Spleen (tissue), 11 donors: ENCODE results near the gene VPS9D1. TPM values are rescaled to one million over a fixed set of nuclear protein-coding genes. Genes with fewer than 3 reads are reported as not detected.

Experiments used
- DNase-seq: peaks from one replicate; pipeline ENCODE4 v3.0.0-alpha.2; 2020
- H3K27ac ChIP-seq, 8 donors: fragments of 200-600 bp; sonication (generic) in 7 of 8; 1 replicate in 4 of 8; 2 replicates in 4 of 8; pipeline versions ENCODE4 v1.5.0 to v1.8.0; 2016 to 2021; ENCODE audit warnings: inconsistent platforms in 4 of 8, mild to moderate bottlenecking in 4 of 8, moderate library complexity in 1 of 8
- H3K27me3 ChIP-seq, 7 donors: fragments of 200-600 bp; sonication (generic) in 6 of 7; replicated peaks in 1 of 7; 1 replicate in 4 of 7; 2 replicates in 3 of 7; pipeline versions ENCODE4 v1.5.0 to v1.8.0; 2016 to 2021; ENCODE audit warnings: inconsistent platforms in 3 of 7, mild to moderate bottlenecking in 1 of 7
- H3K36me3 ChIP-seq, 6 donors: fragments of 200-600 bp; sonication (generic) in 5 of 6; 1 replicate in 4 of 6; 2 replicates in 2 of 6; pipeline versions ENCODE4 v1.5.0 to v1.8.0; 2016 to 2021; ENCODE audit warnings: inconsistent platforms in 2 of 6
- H3K4me1 ChIP-seq, 6 donors: fragments of 200-600 bp; sonication (generic) in 5 of 6; 1 replicate in 3 of 6; 2 replicates in 3 of 6; pipeline versions ENCODE4 v1.5.0 to v1.8.0; 2016 to 2021; ENCODE audit warnings: inconsistent platforms in 3 of 6
- H3K4me3 ChIP-seq, 8 donors: fragments of 200-600 bp; sonication (generic) in 7 of 8; 1 replicate in 4 of 8; 2 replicates in 4 of 8; pipeline versions ENCODE4 v1.5.0 to v1.8.0; 2016 to 2021; ENCODE audit warnings: inconsistent platforms in 4 of 8, mild to moderate bottlenecking in 4 of 8, moderate library complexity in 2 of 8
- H3K9me3 ChIP-seq, 8 donors: fragments of 200-600 bp; sonication (generic) in 7 of 8; 1 replicate in 4 of 8; 2 replicates in 4 of 8; pipeline versions ENCODE4 v1.5.0 to v1.8.0; 2016 to 2021; ENCODE audit warnings: inconsistent platforms in 4 of 8
- POLR2A ChIP-seq, 3 donors: fragments of 450-650 bp; IDR thresholded peaks; one replicate each; pipeline ENCODE4 v1.5.1; 2017; ENCODE audit warnings: antibody characterized with exemption in 3 of 3, mild to moderate bottlenecking in 1 of 3
- POLR2AphosphoS5 ChIP-seq, 3 donors: sonication (generic); formaldehyde crosslinking; IDR thresholded peaks; one replicate each; pipeline ENCODE4 v1.5.1; 2017; ENCODE audit warnings: antibody characterized with exemption in 3 of 3
- WGBS, 5 donors: extraction: QIAGEN DNeasy Blood & Tissue Kit in 3 of 5; methylation state at CpG; one replicate each; pipeline versions ENCODE4 v1.1.5 to v1.1.7; 2013 to 2018; 5-methylcytosine and 5-hydroxymethylcytosine counted together
- intact Hi-C: fragments of 100-400 bp; cut with DNase I; formaldehyde crosslinking; loops from one replicate; pipeline ENCODE4 v1.15.0; 2023; ENCODE audit warnings: low total_unique reads
- polyA plus RNA-seq, 3 donors: library from polyadenylated mRNA; stranded (reverse); fragments of 200-250 nt; gene quantifications; one replicate each; pipeline ENCODE4 v1.2.1, GENCODE V29; 2013
- total RNA-seq, 7 donors: library from RNA; depleted of rRNA in 3 of 7; stranded (reverse); fragments of >200 nt in 3 of 7; fragmentation: NEBNext Ultra II Directional in 4 of 7; extraction: Animal tissue kit (Norgen Biotek cat#: 25700) in 4 of 7; gene quantifications; one replicate each; pipeline versions ENCODE4 v1.1.0 to v1.2.1, GENCODE V29; 2016 to 2021
- TF ChIP-seq, protein P1 (sequence below), 11 experiments: fragments of 200-600 bp in 7 of 11; fragments of 450-650 bp in 4 of 11; sonication (generic) in 4 of 11; IDR thresholded peaks in 8 of 11; conservative IDR thresholded peaks in 3 of 11; 1 replicate in 7 of 11; 2 replicates in 4 of 11; pipeline versions ENCODE4 v1.4.0 to v1.8.0; 2016 to 2021; ENCODE audit warnings: antibody characterized with exemption in 11 of 11, inconsistent platforms in 4 of 11, mild to moderate bottlenecking in 1 of 11
- donor health status: healthy with polysubstance abuse.
- donor health status: DM: no; HTN: no; CAD: no; lungs with moderate emphysema.
- donor health status: DM: no; HTN: no; CAD: no.
- donor health status: Bipolar disorder and iron deficiency.
- donor health status: healthy.
- donor health status: DM: no; HTN: no; CAD: no.
- donor health status: DM: yes; HTN: yes; CAD: no.

The VPS9D1 gene
- total and polyA plus RNA-seq, 10 donors = 6.0 to 37.2 (median 19.3) TPM

DNA sequence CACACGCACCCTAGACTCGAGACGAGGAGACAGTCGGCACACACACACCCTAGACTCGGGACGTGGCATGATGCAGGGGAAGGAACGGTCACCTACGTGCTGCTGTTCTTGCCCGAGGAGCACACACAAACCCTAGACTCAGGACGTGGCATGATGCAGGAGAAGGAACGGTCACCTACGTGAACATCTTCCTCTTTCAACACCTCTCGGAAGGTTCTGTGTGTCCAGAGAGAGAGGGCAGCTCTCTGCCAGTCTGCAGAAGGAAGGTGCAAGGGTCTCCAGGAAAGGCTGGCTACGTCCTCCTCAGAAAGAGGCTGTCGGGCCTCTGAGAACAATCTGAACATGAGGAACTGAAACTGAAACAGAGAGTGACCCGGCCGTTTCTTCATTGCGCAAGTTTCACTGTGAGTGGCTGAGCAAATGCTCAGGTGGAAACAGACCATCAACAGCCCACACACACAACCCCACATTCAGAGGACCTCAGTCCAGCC lies 44.1 kb upstream of the VPS9D1 start:
- peak; percentile 88 for DNase-seq
- Histone ChIP-seq H3K4me1 (peaks cover 18 to 65% (median 54%) of the 10 kb centered on the region in 6 donors), H3K9me3 (no peaks in the 10 kb centered on the region), H3K27ac (peak overlapping the region; percentile 53 to 93 (median 88)), H3K27me3 (no peaks in the 10 kb centered on the region), H3K4me3 (peak overlapping the region in 7 of 8 donors; percentile 21 to 70 (median 34)), H3K36me3 (peaks cover 0 to 30% (median 0%) of the 10 kb centered on the region in 6 donors)
- intact Hi-C loops = no loop called here
- peak in 2 of 3 donors; percentile 52 to 65 for TF ChIP-seq POLR2A (IDR thresholded peaks at IDR 0.05)
- TF ChIP-seq, protein P1, sequence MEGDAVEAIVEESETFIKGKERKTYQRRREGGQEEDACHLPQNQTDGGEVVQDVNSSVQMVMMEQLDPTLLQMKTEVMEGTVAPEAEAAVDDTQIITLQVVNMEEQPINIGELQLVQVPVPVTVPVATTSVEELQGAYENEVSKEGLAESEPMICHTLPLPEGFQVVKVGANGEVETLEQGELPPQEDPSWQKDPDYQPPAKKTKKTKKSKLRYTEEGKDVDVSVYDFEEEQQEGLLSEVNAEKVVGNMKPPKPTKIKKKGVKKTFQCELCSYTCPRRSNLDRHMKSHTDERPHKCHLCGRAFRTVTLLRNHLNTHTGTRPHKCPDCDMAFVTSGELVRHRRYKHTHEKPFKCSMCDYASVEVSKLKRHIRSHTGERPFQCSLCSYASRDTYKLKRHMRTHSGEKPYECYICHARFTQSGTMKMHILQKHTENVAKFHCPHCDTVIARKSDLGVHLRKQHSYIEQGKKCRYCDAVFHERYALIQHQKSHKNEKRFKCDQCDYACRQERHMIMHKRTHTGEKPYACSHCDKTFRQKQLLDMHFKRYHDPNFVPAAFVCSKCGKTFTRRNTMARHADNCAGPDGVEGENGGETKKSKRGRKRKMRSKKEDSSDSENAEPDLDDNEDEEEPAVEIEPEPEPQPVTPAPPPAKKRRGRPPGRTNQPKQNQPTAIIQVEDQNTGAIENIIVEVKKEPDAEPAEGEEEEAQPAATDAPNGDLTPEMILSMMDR (IDR thresholded peaks at IDR 0.05 in 8 of 11, conservative IDR thresholded peaks at IDR 0.05 in 3 of 11) = no peak
- TF ChIP-seq POLR2AphosphoS5 (IDR thresholded peaks at IDR 0.05) = peak in 2 of 3 donors; percentile 78 to 85
- 22 to 51% (median 27%) methylated on average over 18 of the region's 18 CpGs for WGBS, 5 donors

DNA sequence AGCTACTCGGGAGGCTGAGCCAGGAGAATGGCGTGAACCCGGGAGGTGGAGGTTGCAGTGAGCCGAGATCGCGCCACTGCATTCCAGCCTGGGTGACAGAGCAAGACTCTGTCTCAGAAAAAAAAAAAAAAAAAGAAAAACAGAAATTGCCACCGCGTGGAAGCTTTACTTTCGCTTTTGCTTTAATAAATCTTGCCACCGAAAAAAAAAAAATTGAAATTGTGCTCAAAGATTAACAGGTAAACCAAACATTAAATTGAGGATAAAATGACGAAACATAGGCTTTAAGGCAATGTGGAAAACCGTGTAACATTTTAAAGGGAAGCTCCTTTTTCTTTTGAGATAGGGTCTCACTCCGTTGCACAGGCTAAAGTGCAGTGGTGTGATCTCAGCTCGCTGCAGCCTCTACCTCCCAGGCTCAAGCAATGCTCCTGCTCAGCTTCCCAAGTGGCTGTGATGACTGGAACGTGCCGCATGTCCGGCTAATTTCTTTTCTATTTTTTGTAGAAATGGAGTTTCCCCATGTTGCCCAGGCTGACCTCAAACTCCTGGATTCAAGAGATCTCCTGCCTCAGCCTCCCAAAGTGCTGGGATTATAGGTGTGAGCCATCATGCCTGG lies 40.7 kb upstream of the VPS9D1 start:
- no peaks in the 10 kb centered on the region for H3K9me3 ChIP-seq
- H3K4me1 ChIP-seq = peaks cover 18 to 67% (median 55%) of the 10 kb centered on the region in 6 donors
- no peak for DNase-seq
- peak overlapping the region; percentile 32 to 93 (median 77) for H3K27ac ChIP-seq
- H3K4me3 ChIP-seq = peak overlapping the region; percentile 25 to 59 (median 35)
- H3K27me3 ChIP-seq = no peaks in the 10 kb centered on the region
- no peak for TF ChIP-seq POLR2A (IDR thresholded peaks at IDR 0.05)
- TF ChIP-seq POLR2AphosphoS5 (IDR thresholded peaks at IDR 0.05) = no peak
- TF ChIP-seq, protein P1 (IDR thresholded peaks at IDR 0.05 in 8 of 11, conservative IDR thresholded peaks at IDR 0.05 in 3 of 11) = no peak
- H3K36me3 ChIP-seq = peaks cover 0 to 45% (median 13%) of the 10 kb centered on the region in 6 donors
- intact Hi-C loops = no loop called here
- 25 to 51% (median 38%) methylated on average over 13 to 17 of the region's 17 CpGs for WGBS, 5 donors

DNA sequence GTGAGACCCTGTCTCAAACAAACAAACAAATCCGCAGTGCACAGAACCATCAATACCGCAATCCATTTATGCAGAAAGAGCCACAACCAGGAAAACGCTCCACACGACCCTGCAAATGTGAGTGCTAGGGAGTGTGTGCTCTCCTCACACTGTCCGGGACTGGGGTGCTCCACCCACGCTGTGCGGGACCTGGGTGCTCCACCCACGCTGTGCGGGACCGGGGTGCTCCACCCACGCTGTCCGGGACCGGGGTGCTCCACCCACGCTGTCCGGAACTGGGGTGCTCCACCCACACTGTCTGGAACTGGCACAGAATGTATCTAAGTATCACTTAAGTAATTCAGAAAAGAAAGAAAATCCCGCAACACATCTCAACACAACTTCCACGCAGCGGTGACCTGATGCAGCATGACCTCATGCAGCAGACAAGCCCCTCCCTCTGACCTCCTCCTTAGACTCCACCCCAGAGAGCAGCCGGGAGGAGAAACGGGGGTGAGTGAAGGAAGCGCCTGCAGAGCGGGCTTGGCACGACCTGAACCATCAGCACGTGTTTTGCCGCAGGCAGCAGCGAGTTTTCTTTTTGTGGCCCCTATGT lies 39.1 kb upstream of the VPS9D1 start:
- intact Hi-C loops = no loop called here
- H3K27me3 ChIP-seq = no peaks in the 10 kb centered on the region

More for the DNA sequence above, 39.1 kb upstream of the VPS9D1 start:
- Histone ChIP-seq H3K27ac (peak overlapping the region in 1 of 8 donors; percentile 93), H3K4me1 (peaks cover 13 to 56% (median 47%) of the 10 kb centered on the region in 6 donors), H3K4me3 (no peak overlapping the region), H3K9me3 (no peaks in the 10 kb centered on the region), H3K36me3 (peaks cover 0 to 53% (median 13%) of the 10 kb centered on the region in 6 donors)
- TF ChIP-seq POLR2A (IDR thresholded peaks at IDR 0.05) = no peak
- TF ChIP-seq POLR2AphosphoS5 (IDR thresholded peaks at IDR 0.05) = no peak
- TF ChIP-seq, protein P1 (IDR thresholded peaks at IDR 0.05 in 8 of 11, conservative IDR thresholded peaks at IDR 0.05 in 3 of 11) = no peak
- 80 to 89% (median 82%) methylated on average over 26 of the region's 26 CpGs for WGBS, 5 donors
- no peak for DNase-seq
